Kidney (tissue), 14 donors: ENCODE data around the gene ANKRD42. TPM values are rescaled to one million over a fixed set of nuclear protein-coding genes. Genes with fewer than 3 reads are reported as not detected.

Source experiments
- DNase-seq, 5 donors: peaks; one replicate each; pipeline ENCODE4 v3.0.0-alpha.2; 2013 to 2020
- FAIRE-seq: peaks from 2 replicates; lab custom pipeline; 2012; peaks lifted over from hg19 to GRCh38; lab: Jason Lieb, UNC
- H3K27ac ChIP-seq, 2 donors: one replicate each; pipeline ENCODE4 v1.7.0; 2013; ENCODE audit warnings: low read depth in 2 of 2, low read length in 2 of 2, inconsistent platforms in 1 of 2
- H3K27me3 ChIP-seq: one replicate; pipeline ENCODE4 v1.7.1; 2013; ENCODE audit warnings: low read length, inconsistent platforms; ENCODE audit not compliant: control insufficient read depth, insufficient read depth
- H3K36me3 ChIP-seq, 3 donors: one replicate each; pipeline versions ENCODE4 v1.7.0 to v1.7.1; 2013; ENCODE audit warnings: low read length in 3 of 3, control low read depth in 1 of 3, inconsistent platforms in 1 of 3; ENCODE audit not compliant: insufficient read depth in 3 of 3, control insufficient read depth in 2 of 3
- H3K4me1 ChIP-seq, 3 donors: one replicate each; pipeline versions ENCODE4 v1.7.0 to v1.7.1; 2013; ENCODE audit warnings: low read length in 3 of 3, inconsistent platforms in 1 of 3, low read depth in 1 of 3; ENCODE audit not compliant: control insufficient read depth in 2 of 3, insufficient read depth in 2 of 3
- H3K4me3 ChIP-seq, 3 donors: one replicate each; pipeline versions ENCODE4 v1.7.0 to v1.8.1; 2013; ENCODE audit warnings: low read length in 3 of 3, control low read depth in 1 of 3, inconsistent platforms in 1 of 3
- H3K9ac ChIP-seq, 3 donors: one replicate each; pipeline versions ENCODE4 v1.7.0 to v1.7.1; 2013; ENCODE audit warnings: low read length in 3 of 3, control low read depth in 1 of 3, inconsistent platforms in 1 of 3
- H3K9me3 ChIP-seq, 3 donors: one replicate each; pipeline versions ENCODE4 v1.7.0 to v1.7.1; 2013; ENCODE audit warnings: low read length in 3 of 3, control low read depth in 1 of 3, inconsistent platforms in 1 of 3; ENCODE audit not compliant: control insufficient read depth in 2 of 3, insufficient read depth in 1 of 3
- intact Hi-C: fragments of 100-400 bp; cut with DNase I; formaldehyde crosslinking; loops from one replicate; pipeline ENCODE4 v1.11.1; 2022
- polyA plus RNA-seq: library from polyadenylated mRNA; stranded (reverse); fragments of 350-450 nt; fragmentation: Illumina TruSeq; extraction: RNeasy Lipid Tissue Mini Kit (QIAGEN cat#74804); gene quantifications from one replicate; pipeline ENCODE4 v1.2.3, GENCODE V29; 2014; ENCODE audit warnings: low read depth, low replicate concordance; ENCODE audit not compliant: insufficient read depth
- total RNA-seq: library from RNA; stranded (reverse); fragmentation: NEBNext Ultra II Directional; extraction: Animal tissue kit (Norgen Biotek cat#: 25700); gene quantifications from one replicate; pipeline ENCODE4 v1.2.1, GENCODE V29; 2021
- TF ChIP-seq, protein P1 (sequence below): IDR thresholded peaks from 3 replicates; pipeline ENCODE4 v1.5.1; 2012; ENCODE audit warnings: mild to moderate bottlenecking, moderate library complexity, borderline replicate concordance; ENCODE audit not compliant: insufficient read depth; ENCODE audit errors: extremely low read depth
- donor health status: control.
- donor health status: control.
- donor health status: control.
- donor health status: control.
- donor health status: control.
- donor health status: DM: yes; HTN: yes; CAD: no.
- donor health status: Normal renal cell carcinoma (clear cell type).

ANKRD42 gene
- total and polyA plus RNA-seq, 2 donors from 2014 or later = 12.1 to 22.5 TPM

DNA sequence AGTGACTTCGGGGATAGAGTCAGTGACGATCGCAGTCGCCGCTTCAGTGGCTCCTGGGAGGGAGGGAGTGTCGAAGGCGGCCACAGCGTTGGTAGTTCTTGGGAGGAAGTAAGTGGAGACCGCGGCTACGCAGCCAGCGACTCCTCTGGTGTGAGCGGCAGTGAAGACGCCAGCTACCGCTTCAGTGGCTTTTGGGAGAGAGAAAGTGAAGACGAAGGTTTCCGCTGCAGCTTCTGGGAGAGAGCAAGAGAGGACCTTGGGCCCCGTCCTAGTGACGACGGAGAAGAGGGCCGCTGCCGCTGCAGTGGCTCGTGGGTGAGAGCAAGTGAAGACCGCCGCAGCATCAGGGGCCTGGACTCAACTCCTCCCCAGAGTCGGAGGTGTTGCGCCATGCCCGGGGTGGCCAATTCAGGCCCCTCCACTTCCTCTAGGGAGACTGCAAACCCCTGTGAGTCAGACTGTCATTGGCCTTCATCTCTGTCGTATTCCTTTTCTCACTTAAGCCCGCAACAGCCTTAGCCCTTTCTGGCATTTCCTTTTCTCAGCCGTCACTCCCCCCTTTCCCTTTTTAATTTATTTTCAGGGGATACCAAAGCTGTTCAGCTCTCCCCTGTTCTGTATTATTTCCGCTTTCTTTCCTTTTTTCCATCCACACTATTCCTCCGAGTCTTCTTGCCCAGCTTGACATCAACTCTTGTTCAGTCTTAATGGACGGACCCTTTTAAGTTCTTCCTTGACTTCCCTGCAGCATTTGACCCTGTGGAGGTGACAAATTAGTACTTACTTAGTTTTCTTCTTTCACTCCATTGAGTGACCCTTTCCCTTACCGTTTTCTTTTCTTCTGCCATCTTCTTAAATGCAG lies 1.0 kb downstream of the ANKRD42 start:
- H3K27ac ChIP-seq = peak overlapping the region; percentile 91 to 98
- intact Hi-C loops = no loop called here

DNA sequence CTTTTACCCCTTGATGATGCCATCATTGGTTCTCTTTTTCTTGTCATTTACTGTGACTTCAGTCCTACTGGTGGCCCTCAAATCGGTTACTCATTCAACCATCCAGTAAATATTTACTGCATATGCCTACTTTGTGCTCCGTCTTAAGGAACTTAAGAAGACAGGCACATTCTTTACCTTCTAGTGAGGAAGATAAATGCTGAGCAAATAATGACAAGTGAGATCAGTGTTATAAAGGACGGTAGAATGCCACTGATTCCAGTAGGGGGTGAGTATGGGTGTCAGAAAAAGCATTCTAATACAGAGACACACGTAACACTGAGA lies 1.6 kb downstream of the ANKRD42 start:
- H3K4me1 ChIP-seq = peaks cover 5 to 14% (median 7%) of the 10 kb centered on the region in 3 donors
- intact Hi-C loops = no loop called here
- DNase-seq (peak in 1 of 5 donors; percentile 31), FAIRE-seq (no peak)
- H3K9ac ChIP-seq = peak overlapping the region; percentile 35 to 100 (median 100)
- TF ChIP-seq, protein P1, sequence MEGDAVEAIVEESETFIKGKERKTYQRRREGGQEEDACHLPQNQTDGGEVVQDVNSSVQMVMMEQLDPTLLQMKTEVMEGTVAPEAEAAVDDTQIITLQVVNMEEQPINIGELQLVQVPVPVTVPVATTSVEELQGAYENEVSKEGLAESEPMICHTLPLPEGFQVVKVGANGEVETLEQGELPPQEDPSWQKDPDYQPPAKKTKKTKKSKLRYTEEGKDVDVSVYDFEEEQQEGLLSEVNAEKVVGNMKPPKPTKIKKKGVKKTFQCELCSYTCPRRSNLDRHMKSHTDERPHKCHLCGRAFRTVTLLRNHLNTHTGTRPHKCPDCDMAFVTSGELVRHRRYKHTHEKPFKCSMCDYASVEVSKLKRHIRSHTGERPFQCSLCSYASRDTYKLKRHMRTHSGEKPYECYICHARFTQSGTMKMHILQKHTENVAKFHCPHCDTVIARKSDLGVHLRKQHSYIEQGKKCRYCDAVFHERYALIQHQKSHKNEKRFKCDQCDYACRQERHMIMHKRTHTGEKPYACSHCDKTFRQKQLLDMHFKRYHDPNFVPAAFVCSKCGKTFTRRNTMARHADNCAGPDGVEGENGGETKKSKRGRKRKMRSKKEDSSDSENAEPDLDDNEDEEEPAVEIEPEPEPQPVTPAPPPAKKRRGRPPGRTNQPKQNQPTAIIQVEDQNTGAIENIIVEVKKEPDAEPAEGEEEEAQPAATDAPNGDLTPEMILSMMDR = no peak
- H3K9me3 ChIP-seq = no peaks in the 10 kb centered on the region
- H3K27me3 ChIP-seq = no peaks in the 10 kb centered on the region
- H3K4me3 ChIP-seq = peak overlapping the region; percentile 93 to 99 (median 99)
- peak overlapping the region; percentile 91 to 98 for H3K27ac ChIP-seq
- H3K36me3 ChIP-seq = peaks cover 0 to 16% (median 2%) of the 10 kb centered on the region in 3 donors

More for the DNA sequence above, 1.0 kb downstream of the ANKRD42 start:
- DNase-seq (peak; percentile 62 to 90 (median 69)), FAIRE-seq (no peak)
- Histone ChIP-seq H3K27me3 (no peaks in the 10 kb centered on the region), H3K4me3 (peak overlapping the region; percentile 93 to 99 (median 99)), H3K9ac (peak overlapping the region; percentile 96 to 100 (median 100)), H3K4me1 (peaks cover 5 to 14% (median 7%) of the 10 kb centered on the region in 3 donors), H3K36me3 (peaks cover 0 to 11% (median 2%) of the 10 kb centered on the region in 3 donors), H3K9me3 (no peaks in the 10 kb centered on the region)
- TF ChIP-seq, protein P1 = no peak

DNA sequence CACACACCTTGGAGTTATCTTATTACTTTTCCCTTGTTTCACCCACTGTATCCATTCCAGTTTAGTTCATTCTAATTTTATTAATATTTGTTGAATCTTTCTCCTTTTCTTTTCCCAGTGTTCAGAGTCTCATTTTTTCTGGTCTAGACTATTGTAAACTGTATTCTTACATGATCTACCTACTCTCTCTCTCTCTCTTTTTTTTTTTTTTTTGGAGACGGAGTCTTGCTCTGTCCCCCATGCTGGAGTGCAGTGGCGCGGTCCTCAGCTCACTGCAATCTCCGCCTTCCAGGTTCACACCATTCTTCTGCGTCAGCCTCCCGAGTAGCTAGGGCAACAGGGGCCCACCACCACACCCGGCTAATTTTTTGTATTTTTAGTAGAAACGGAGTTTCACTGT lies 2.1 kb downstream of the ANKRD42 start:
- peaks cover 0 to 16% (median 0%) of the 10 kb centered on the region in 3 donors for H3K36me3 ChIP-seq
- H3K27me3 ChIP-seq = no peaks in the 10 kb centered on the region
- H3K4me1 ChIP-seq = peaks cover 5 to 14% (median 7%) of the 10 kb centered on the region in 3 donors
- no peak for FAIRE-seq
- H3K9ac ChIP-seq = peak overlapping the region in 1 of 3 donors; percentile 100
- DNase-seq = no peak
- TF ChIP-seq, protein P1 = no peak
- no peak overlapping the region for H3K27ac ChIP-seq
- intact Hi-C loops = no loop called here
- peak overlapping the region in 1 of 3 donors; percentile 99 for H3K4me3 ChIP-seq
- H3K9me3 ChIP-seq = no peaks in the 10 kb centered on the region
